Sigmoid colon (tissue), 7 donors: ENCODE measurements around the gene CCDC181. TPM values are rescaled to one million over a fixed set of nuclear protein-coding genes. Genes with fewer than 3 reads are reported as not detected.

ENCODE experiments used
- DNase-seq: peaks from one replicate; pipeline ENCODE4 v3.0.0-alpha.2; 2019
- H3K27ac ChIP-seq, 4 donors: fragments of 200-600 bp; sonication (generic); one replicate each; pipeline ENCODE4 v1.5.1; 2016 to 2019; ENCODE audit warnings: mild to moderate bottlenecking in 1 of 4
- H3K27me3 ChIP-seq, 3 donors: fragments of 200-600 bp; sonication (generic); one replicate each; pipeline ENCODE4 v1.5.1; 2019; ENCODE audit warnings: mild to moderate bottlenecking in 1 of 3
- H3K36me3 ChIP-seq, 4 donors: fragments of 200-600 bp; sonication (generic); one replicate each; pipeline ENCODE4 v1.5.1; 2016 to 2019
- H3K4me1 ChIP-seq, 4 donors: fragments of 200-600 bp; sonication (generic); one replicate each; pipeline ENCODE4 v1.5.1; 2017 to 2019
- H3K4me3 ChIP-seq, 4 donors: fragments of 200-600 bp; sonication (generic); one replicate each; pipeline ENCODE4 v1.5.1; 2017 to 2019; ENCODE audit warnings: mild to moderate bottlenecking in 2 of 4, moderate library complexity in 1 of 4
- H3K9me3 ChIP-seq, 4 donors: fragments of 200-600 bp in 3 of 4; sonication (generic) in 3 of 4; one replicate each; pipeline versions ENCODE4 v1.5.1 to v1.6.1; 2013 to 2019
- EP300 ChIP-seq, 4 donors: sonication (generic); formaldehyde crosslinking; IDR thresholded peaks; one replicate each; pipeline ENCODE4 v1.6.1; 2017; ENCODE audit warnings: antibody characterized with exemption in 4 of 4
- POLR2A ChIP-seq, 2 donors: fragments of 450-650 bp; IDR thresholded peaks; one replicate each; pipeline ENCODE4 v1.6.1; 2016; ENCODE audit warnings: antibody characterized with exemption in 2 of 2, mild to moderate bottlenecking in 2 of 2, moderate library complexity in 2 of 2
- POLR2AphosphoS5 ChIP-seq, 4 donors: sonication (generic); formaldehyde crosslinking; IDR thresholded peaks; one replicate each; pipeline ENCODE4 v1.6.1; 2017; ENCODE audit warnings: antibody characterized with exemption in 4 of 4
- WGBS, 2 donors: extraction: QIAGEN DNeasy Blood & Tissue Kit; methylation state at CpG; one replicate each; pipeline ENCODE4 v1.1.7; 2013; 5-methylcytosine and 5-hydroxymethylcytosine counted together
- intact Hi-C: fragments of 100-400 bp; cut with DNase I; formaldehyde crosslinking; loops from one replicate; pipeline ENCODE4 v1.15.1; 2023
- polyA plus RNA-seq, 3 donors: library from polyadenylated mRNA; stranded (reverse); fragments of 200-250 nt; gene quantifications; one replicate each; pipeline ENCODE4 v1.2.3, GENCODE V29; 2013
- total RNA-seq, 4 donors: library from RNA; depleted of rRNA; stranded (reverse); fragments of >200 nt; gene quantifications; one replicate each; pipeline ENCODE4 v1.1.0, GENCODE V29; 2016
- TF ChIP-seq, protein P1 (sequence below), 4 experiments: fragments of 450-650 bp in 3 of 4; fragments of 200-600 bp in 1 of 4; IDR thresholded peaks; one replicate each; pipeline ENCODE4 v1.5.1; 2016 to 2019; ENCODE audit warnings: antibody characterized with exemption in 4 of 4, mild to moderate bottlenecking in 3 of 4, moderate library complexity in 2 of 4
- donor health status: healthy with polysubstance abuse.
- donor health status: Bipolar disorder and iron deficiency.
- donor health status: healthy.

Gene CCDC181
- total RNA-seq (1 to 10 TPM in 2 of 4 donors, under 1 TPM in 1, not detected in 1; 0.95 to 1.4 (median 1.2) TPM), polyA plus RNA-seq (under 1 TPM in 1 of 3 donors, not detected in 2; 0.25 TPM)

DNA sequence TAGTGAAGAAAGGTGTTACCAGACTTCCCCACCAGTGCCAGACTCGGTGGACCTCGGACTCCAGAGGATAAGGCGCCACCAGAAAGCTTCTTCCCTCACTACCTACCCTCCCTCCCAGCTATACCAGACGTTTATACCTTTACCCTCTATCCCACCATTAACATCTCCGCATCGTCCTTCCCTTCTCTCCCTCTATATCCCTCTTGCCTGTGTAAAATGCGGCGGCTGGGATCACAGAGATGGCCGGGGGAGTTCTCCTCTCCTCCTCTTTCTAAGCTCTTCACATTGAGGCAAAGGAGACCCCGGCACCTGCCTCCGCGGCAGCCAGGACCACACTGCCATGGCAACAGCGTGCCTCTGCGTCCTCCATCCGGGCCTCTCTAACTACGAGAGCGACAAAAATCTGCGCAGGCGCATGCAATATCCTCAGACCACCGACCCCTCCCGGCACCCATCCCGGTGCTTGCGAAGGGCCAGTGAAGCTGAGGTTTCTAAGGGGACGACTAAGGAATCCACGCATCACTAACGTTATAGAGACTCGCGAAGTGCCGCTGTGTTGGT is at the start of gene CCDC181:
TSS of gene CCDC181 (minus strand) at position 394 of the 561 bp plus-strand sequence. CDS start 2,547 bp downstream, outside the sequence.
- peak; percentile 65 for DNase-seq

DNA sequence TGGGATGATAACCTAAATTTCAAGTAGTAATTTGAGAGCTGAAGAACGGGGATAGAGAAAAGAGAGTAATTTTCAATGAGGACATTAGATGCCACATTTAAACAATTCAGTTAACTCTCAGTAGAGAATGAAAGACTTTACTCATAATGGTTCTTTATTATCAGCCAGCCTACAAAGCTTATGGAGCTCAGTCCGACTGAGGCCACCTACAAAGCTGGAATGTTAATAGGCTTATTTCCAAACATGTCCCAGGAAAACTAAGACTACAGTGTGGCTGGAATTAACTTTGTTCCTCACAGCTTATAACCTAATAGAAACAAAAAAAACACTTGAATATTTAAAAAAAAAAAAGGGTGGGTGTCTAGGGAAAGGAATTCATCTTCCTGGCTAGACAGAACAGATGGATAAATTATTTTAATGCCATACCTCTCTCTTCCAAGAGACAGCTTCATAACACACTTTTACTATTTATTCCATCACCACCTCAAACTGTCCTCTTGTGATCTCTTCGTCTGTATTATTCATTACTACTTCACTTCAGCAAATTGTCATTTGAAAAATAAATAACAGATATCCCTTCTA is 48.6 kb upstream of the CCDC181 start:
- 87 to 91% methylated on average over 3 of the region's 3 CpGs for WGBS, 2 donors

More for the DNA sequence above, at the start of gene CCDC181:
- H3K9me3 ChIP-seq: no peaks in the 10 kb centered on the region
- peaks cover 0 to 26% (median 0%) of the 10 kb centered on the region in 3 donors for H3K27me3 ChIP-seq
- peak within 1 kb of the TSS; percentile 31 to 50 (median 44) for H3K4me3 ChIP-seq
- no peak within 1 kb of the TSS for H3K27ac ChIP-seq
- 2 to 9% methylated on average over 29 of the region's 29 CpGs for WGBS, 2 donors
- no peak for TF ChIP-seq POLR2A (IDR thresholded peaks at IDR 0.05)
- TF ChIP-seq POLR2AphosphoS5 (IDR thresholded peaks at IDR 0.05): peak in 1 of 4 donors; percentile 30
- intact Hi-C loops: no loop called here
- no peaks in the 10 kb centered on the region for H3K36me3 ChIP-seq
- H3K4me1 ChIP-seq: peaks cover 0 to 8% (median 0%) of the 10 kb centered on the region in 4 donors

DNA sequence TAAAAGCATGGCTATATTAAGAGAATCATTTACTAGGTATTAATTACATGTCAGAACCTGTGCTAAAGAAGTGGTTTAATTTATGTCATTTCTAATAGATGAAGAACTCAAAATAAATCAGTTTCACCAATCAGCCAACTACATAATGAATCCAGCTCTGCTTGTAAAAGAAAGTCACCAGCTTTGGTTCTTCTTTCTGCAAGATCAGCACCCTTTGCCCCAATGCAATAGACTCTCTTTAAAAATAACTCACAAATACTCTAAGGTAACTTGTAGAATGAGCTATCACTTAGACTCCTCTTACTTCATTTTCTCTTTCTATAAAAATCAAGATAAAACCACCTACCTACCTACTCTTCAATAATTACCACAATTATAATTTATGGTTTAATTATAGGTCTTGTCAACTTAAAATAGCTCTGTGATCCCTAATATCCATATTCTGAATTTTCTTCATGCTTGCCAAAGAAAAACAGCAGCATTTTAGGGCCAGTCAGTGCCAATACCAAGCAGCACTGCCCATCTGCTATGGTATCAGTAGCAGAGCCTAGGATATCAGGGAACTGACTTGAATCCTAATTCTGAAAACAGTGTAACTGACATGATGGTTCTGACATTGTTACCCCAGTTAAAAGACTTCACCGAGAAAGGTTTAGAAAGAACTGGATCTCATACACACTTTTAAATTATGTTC is 47.2 kb upstream of the CCDC181 start:
- TF ChIP-seq, protein P1, sequence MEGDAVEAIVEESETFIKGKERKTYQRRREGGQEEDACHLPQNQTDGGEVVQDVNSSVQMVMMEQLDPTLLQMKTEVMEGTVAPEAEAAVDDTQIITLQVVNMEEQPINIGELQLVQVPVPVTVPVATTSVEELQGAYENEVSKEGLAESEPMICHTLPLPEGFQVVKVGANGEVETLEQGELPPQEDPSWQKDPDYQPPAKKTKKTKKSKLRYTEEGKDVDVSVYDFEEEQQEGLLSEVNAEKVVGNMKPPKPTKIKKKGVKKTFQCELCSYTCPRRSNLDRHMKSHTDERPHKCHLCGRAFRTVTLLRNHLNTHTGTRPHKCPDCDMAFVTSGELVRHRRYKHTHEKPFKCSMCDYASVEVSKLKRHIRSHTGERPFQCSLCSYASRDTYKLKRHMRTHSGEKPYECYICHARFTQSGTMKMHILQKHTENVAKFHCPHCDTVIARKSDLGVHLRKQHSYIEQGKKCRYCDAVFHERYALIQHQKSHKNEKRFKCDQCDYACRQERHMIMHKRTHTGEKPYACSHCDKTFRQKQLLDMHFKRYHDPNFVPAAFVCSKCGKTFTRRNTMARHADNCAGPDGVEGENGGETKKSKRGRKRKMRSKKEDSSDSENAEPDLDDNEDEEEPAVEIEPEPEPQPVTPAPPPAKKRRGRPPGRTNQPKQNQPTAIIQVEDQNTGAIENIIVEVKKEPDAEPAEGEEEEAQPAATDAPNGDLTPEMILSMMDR (IDR thresholded peaks at IDR 0.05): no peak
- no peak for TF ChIP-seq EP300 (IDR thresholded peaks at IDR 0.05)
- TF ChIP-seq POLR2A (IDR thresholded peaks at IDR 0.05): no peak
- no peak for TF ChIP-seq POLR2AphosphoS5 (IDR thresholded peaks at IDR 0.05)
- H3K9me3 ChIP-seq: no peaks in the 10 kb centered on the region
- H3K36me3 ChIP-seq: peaks cover 0 to 23% (median 2%) of the 10 kb centered on the region in 4 donors
- no peak overlapping the region for H3K4me3 ChIP-seq
- no peak overlapping the region for H3K27ac ChIP-seq
- H3K27me3 ChIP-seq: no peaks in the 10 kb centered on the region
- intact Hi-C loops: no loop called here
- WGBS, 2 donors: 97 to 98% methylated on average over 1 of the region's 1 CpG
- no peaks in the 10 kb centered on the region for H3K4me1 ChIP-seq
- DNase-seq: no peak

More for the DNA sequence above, 48.6 kb upstream of the CCDC181 start:
- Histone ChIP-seq H3K27ac (no peak overlapping the region), H3K4me1 (no peaks in the 10 kb centered on the region), H3K36me3 (peaks cover 0 to 19% (median 2%) of the 10 kb centered on the region in 4 donors), H3K4me3 (no peak overlapping the region), H3K27me3 (no peaks in the 10 kb centered on the region), H3K9me3 (no peaks in the 10 kb centered on the region)
- TF ChIP-seq POLR2AphosphoS5 (IDR thresholded peaks at IDR 0.05): no peak
- TF ChIP-seq POLR2A (IDR thresholded peaks at IDR 0.05): no peak
- TF ChIP-seq, protein P1 (IDR thresholded peaks at IDR 0.05): no peak
- no peak for TF ChIP-seq EP300 (IDR thresholded peaks at IDR 0.05)
- DNase-seq: no peak
- intact Hi-C loops: no loop called here

DNA sequence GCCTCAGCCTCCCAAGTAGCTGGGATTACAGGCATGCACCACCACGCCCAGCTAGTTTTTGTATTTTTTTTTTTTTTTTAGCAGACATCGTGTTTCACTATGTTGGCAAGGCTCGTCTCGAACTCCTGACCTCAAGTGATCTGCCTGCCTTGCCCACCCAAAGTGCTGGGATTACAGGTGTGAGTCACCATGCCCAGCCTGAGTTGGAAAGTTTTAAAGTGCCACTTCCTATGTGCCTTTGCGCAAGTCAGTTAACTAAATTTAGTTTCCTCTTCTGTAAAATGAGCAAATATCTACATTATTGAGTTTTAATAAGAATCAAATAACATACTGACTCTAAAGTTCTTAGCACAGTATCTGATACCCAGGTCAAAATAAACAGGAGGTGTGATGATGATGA is 46.1 kb upstream of the CCDC181 start:
- DNase-seq: no peak
- H3K9me3 ChIP-seq: no peaks in the 10 kb centered on the region
- H3K36me3 ChIP-seq: peaks cover 0 to 27% (median 2%) of the 10 kb centered on the region in 4 donors
- H3K27me3 ChIP-seq: no peaks in the 10 kb centered on the region
- intact Hi-C loops: no loop called here
- no peaks in the 10 kb centered on the region for H3K4me1 ChIP-seq
- 87 to 89% methylated on average over 5 of the region's 5 CpGs for WGBS, 2 donors
- H3K27ac ChIP-seq: no peak overlapping the region
- no peak overlapping the region for H3K4me3 ChIP-seq
- no peak for TF ChIP-seq POLR2AphosphoS5 (IDR thresholded peaks at IDR 0.05)
- TF ChIP-seq POLR2A (IDR thresholded peaks at IDR 0.05): no peak
- TF ChIP-seq, protein P1 (IDR thresholded peaks at IDR 0.05): no peak
- TF ChIP-seq EP300 (IDR thresholded peaks at IDR 0.05): no peak

DNA sequence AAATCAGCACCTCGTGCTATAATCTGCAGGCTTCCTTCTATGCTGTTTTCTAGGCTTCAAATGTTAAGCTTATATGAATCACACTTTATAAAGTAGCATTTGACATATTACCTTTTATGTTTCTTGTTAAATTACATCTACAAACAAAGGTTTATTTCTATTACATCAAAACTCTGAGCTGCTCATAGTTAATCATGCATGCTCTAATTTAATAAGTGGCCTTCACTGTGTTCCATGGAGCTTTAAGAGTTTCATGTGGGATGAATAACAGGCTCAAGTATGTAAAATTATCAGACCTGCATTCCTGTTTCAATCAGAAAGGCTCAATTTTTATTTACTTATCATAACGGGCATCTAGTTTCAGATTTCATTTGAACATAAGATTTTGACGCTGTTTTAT is 45.5 kb upstream of the CCDC181 start:
- TF ChIP-seq POLR2AphosphoS5 (IDR thresholded peaks at IDR 0.05) (no peak), EP300 (IDR thresholded peaks at IDR 0.05) (no peak), POLR2A (IDR thresholded peaks at IDR 0.05) (no peak)
- TF ChIP-seq, protein P1 (IDR thresholded peaks at IDR 0.05): no peak
- Histone ChIP-seq H3K4me3 (no peak overlapping the region), H3K27me3 (no peaks in the 10 kb centered on the region), H3K27ac (no peak overlapping the region), H3K9me3 (no peaks in the 10 kb centered on the region), H3K4me1 (no peaks in the 10 kb centered on the region), H3K36me3 (peaks cover 0 to 32% (median 2%) of the 10 kb centered on the region in 4 donors)
- WGBS, 2 donors: 94 to 98% methylated on average over 3 of the region's 3 CpGs
- DNase-seq: no peak
- intact Hi-C loops: no loop called here
